HG03439 (cell line): ENCODE results near the gene EDN1.

ENCODE experiments used
- ATAC-seq: cut with Tn5 transposase; IDR thresholded peaks from one replicate; pipeline ENCODE4 v1.9.1; 2021; ENCODE audit warnings: mild to moderate bottlenecking, moderate library complexity; ENCODE audit not compliant: unreplicated experiment

Gene EDN1

DNA sequence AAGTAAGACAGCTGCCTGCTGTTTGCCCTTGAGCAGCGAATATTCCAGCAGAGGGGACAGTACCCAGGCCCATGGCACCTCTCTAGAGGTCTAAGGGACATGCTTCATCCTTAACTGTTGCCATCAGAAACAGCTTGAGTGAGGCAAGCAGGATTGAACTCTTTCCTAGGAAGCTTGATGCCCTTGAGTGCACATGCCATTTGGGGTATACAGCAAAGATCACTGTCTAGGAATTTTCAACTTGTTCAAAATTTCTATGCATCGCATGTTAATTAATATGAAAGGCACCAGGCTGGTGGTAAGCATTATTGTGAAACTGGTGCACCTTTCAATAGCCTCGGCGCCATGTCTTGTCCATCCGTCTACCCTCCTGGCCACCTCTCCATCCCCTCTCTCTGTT, 54.1 kb downstream of the EDN1 start:
- no peak for ATAC-seq

DNA sequence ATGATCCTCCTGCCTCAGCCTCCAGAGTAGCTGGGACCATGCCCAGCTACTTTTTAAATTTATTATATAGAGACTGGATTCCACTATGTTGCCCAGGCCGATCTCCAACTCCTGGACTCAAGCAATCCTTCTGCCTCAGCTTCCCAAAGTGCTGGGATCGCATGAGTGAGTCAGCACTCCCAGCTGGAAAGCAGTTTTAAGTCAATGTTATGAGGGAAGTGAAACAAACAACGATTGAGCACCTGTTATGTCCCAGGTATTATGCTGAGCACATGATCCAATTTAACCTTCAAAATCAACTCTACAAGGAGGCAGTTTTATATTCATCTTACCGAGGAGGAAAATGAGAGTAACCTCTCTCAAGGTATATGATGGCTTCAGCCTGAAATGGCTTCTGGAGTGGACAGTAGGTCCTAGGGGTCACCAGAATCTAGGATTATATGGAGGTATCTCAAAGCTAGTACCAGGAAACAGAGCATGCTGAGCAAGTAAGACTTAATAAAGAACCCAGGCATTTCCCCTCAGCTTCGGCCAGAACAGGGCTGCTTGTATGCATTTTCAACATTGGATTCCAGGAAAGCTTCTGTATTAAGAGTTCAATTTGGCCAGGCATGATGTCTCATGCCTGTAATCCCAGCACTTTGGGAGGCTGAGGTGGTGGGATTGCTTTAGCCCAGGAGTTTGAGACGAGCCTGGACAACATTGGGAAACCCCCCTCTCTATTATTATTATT, 55.0 kb downstream of the EDN1 start:
- ATAC-seq = no peak

- no peak for ATAC-seq
Observed at GRCh38 chr6:12345694-12346058, 55.5 kb downstream of the EDN1 start.
